SU-DHL-6 (cell line): Measurements from ENCODE around the gene MYO1D.

Experiments
- EZH2phosphoT487 ChIP-seq: fragments of 200-600 bp; sonication (generic), shearing (Covaris generic); conservative IDR thresholded peaks from 2 replicates; pipeline ENCODE4 v1.6.1; 2018; ENCODE audit warnings: mild to moderate bottlenecking, antibody characterized with exemption, low read length, moderate library complexity, mixed read lengths
- TF ChIP-seq, protein P1 (sequence below): fragments of 200-600 bp; sonication (generic); IDR thresholded peaks from one replicate; pipeline ENCODE4 v1.5.1; 2017; ENCODE audit warnings: antibody characterized with exemption, mild to moderate bottlenecking, low read length, moderate library complexity; ENCODE audit not compliant: insufficient read depth, poor library complexity, severe bottlenecking

DNA sequence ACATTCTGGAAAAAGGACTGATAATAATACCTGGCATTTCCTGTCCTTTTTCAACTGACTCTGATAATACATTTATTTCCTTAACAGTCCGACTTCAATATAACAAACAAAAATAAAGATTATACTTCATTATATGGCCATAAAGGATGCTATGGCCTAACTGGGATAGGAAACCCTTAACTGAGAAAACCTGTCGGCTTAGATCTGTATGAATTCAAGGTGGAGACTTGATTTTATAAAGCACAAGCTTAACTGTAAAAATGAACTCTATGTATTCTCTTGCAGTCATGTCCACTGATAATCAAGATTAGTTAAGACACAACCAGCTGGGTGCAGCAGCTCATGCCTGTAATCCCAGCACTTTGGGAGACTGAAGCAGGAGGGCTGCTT, 102.2 kb downstream of the MYO1D start:
- TF ChIP-seq, protein P1, sequence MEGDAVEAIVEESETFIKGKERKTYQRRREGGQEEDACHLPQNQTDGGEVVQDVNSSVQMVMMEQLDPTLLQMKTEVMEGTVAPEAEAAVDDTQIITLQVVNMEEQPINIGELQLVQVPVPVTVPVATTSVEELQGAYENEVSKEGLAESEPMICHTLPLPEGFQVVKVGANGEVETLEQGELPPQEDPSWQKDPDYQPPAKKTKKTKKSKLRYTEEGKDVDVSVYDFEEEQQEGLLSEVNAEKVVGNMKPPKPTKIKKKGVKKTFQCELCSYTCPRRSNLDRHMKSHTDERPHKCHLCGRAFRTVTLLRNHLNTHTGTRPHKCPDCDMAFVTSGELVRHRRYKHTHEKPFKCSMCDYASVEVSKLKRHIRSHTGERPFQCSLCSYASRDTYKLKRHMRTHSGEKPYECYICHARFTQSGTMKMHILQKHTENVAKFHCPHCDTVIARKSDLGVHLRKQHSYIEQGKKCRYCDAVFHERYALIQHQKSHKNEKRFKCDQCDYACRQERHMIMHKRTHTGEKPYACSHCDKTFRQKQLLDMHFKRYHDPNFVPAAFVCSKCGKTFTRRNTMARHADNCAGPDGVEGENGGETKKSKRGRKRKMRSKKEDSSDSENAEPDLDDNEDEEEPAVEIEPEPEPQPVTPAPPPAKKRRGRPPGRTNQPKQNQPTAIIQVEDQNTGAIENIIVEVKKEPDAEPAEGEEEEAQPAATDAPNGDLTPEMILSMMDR = no peak
- TF ChIP-seq EZH2phosphoT487 = no peak
